ENCODE results near the gene RAB5A.
"Not testable (repeated sequence)": the region's sequence is repeated elsewhere in the genome, so short reads cannot be mapped to it uniquely, and the experiment has no call there.

The RAB5A gene

DNA sequence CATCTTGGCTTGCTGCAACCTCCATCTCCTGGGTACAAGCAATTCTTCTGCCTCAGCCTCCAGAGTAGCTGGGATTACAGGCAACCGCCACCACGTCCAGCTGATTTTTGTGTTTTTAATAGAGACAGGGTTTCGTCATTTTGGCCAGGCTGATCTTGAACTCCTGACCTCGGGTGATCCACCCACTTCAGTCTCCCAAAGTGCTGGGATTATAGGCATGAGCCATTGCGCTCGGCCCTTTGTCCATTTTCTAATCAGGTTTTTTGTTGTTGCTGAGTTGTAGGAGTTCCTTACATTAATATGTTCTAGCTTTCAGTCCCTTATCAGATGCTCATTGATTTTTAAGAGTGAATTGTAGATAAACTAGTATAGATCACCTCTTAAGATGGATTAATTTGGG is 20.3 kb downstream of the RAB5A start:
- peaks cover 22 to 39% of the 10 kb centered on the region in 2 donors for H3K36me3 Mint-ChIP-seq
- H3K27me3 Mint-ChIP-seq, result no peaks in the 10 kb centered on the region
- H3K9me3 Mint-ChIP-seq, result peaks cover 0 to 5% of the 10 kb centered on the region in 2 donors
- ATAC-seq (replicated peaks), result no peak
- H3K27ac Mint-ChIP-seq, result no peak overlapping the region
- H3K4me3 Mint-ChIP-seq, result no peak overlapping the region
- DNase-seq, result no peak
- peaks cover 15 to 45% of the 10 kb centered on the region in 2 donors for H3K4me1 Mint-ChIP-seq

DNA sequence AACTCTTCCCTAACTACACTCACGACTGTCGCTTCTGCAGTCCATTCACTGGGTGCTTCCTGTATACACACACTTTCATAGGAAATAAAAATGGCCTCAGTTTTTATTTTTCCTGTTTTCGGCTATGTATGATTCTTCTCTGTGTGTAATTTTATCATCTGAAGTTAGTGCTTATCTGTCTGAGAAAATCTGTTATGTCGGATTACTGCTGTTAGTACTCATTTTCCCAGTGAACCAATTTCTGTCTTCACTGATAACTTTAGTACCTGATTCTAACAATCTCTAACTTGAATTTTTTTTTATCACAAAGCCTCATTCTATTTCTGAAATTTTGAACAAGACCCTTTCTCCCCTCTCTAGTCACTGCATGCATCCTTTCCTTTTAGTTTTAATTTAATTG is 20.9 kb downstream of the RAB5A start:
- Mint-ChIP-seq H3K27me3 (no peaks in the 10 kb centered on the region), H3K4me3 (no peak overlapping the region)

DNA sequence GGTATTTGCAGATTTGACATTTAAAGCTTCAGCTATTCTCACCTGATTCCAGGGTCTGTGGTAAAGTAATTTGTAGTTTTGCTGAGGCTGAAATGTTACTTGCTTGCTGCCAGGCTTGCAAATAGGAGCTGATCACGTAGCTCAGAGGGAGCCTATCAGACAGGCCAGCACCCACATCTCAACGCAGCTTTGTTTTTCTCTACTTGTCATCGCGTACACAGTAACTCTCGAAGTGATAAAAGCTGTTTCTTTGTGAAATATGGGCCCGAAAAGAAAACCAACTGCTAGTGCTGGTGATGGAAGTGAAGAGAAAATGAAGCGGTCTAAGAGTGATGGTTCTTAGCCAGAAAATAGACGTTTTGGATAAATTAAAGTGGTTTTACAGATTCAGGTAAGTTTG is 23.4 kb downstream of the RAB5A start:
- H3K27me3 Mint-ChIP-seq, result no peaks in the 10 kb centered on the region
- H3K4me3 Mint-ChIP-seq, result peak overlapping the region in 1 of 2 donors; percentile 19
- peaks cover 0 to 5% of the 10 kb centered on the region in 2 donors for H3K9me3 Mint-ChIP-seq
- H3K27ac Mint-ChIP-seq, result no peak overlapping the region
- DNase-seq, result no peak
- H3K4me1 Mint-ChIP-seq, result peaks cover 13 to 27% of the 10 kb centered on the region in 2 donors
- ATAC-seq (replicated peaks), result peak in 1 of 2 donors; percentile 41
- peaks cover 26 to 47% of the 10 kb centered on the region in 2 donors for H3K36me3 Mint-ChIP-seq

More for the DNA sequence above, 20.9 kb downstream of the RAB5A start:
- peaks cover 22 to 44% of the 10 kb centered on the region in 2 donors for H3K36me3 Mint-ChIP-seq
- peaks cover 0 to 5% of the 10 kb centered on the region in 2 donors for H3K9me3 Mint-ChIP-seq
- ATAC-seq (replicated peaks) (no peak), DNase-seq (no peak)
- H3K27ac Mint-ChIP-seq, result no peak overlapping the region
- H3K4me1 Mint-ChIP-seq, result peaks cover 15 to 43% of the 10 kb centered on the region in 2 donors

DNA sequence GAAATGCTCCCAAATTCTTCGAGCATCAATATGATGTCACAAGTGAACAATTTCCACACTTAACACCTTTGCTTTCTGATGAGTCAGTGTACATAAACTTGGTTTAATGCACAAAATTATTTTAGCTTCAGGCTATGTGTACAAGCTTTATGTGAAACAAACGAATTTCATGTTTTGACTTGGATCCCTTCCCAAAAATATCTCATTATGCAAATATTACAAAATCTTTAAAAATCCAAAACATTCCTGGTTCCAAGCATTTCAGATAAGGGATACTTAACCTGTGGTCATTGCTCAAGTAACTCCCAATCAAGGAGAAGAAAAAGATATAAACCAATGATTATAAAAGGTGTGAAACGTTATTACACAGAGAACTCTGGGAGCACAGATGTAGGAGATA is 25.2 kb downstream of the RAB5A start:
- Mint-ChIP-seq H3K4me1 (peaks cover 6 to 16% of the 10 kb centered on the region in 2 donors), H3K36me3 (peaks cover 16 to 35% of the 10 kb centered on the region in 2 donors), H3K4me3 (no peak overlapping the region), H3K27ac (no peak overlapping the region), H3K27me3 (no peaks in the 10 kb centered on the region), H3K9me3 (no peaks in the 10 kb centered on the region)
- ATAC-seq (replicated peaks) (no peak), DNase-seq (no peak)

DNA sequence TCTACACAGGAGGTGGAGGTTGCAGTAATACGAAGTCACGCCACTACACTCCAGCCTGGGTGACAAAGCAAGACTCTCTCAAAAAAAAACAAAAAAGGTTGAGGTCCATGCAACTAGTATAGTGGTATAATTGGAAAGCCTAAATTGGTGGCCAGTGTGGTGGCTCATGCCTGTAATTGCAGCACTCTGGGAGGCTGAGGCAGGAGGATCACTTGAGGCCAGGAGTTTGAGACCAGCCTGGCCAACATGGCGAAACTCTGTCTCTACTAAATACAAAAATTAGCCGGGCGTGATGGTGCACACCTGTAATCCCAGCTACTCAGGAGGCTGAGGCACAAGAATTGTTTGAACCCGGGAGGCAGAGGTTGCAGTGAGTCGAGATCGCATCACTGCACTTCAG is 42.0 kb downstream of the RAB5A start:
- not testable (repeated sequence) for H3K4me3 Mint-ChIP-seq; H3K9me3 Mint-ChIP-seq; H3K27me3 Mint-ChIP-seq; H3K4me1 Mint-ChIP-seq; ATAC-seq (replicated peaks); DNase-seq; H3K27ac Mint-ChIP-seq
- H3K36me3 Mint-ChIP-seq, result peaks cover 25 to 46% of the 10 kb centered on the region in 2 donors

DNA sequence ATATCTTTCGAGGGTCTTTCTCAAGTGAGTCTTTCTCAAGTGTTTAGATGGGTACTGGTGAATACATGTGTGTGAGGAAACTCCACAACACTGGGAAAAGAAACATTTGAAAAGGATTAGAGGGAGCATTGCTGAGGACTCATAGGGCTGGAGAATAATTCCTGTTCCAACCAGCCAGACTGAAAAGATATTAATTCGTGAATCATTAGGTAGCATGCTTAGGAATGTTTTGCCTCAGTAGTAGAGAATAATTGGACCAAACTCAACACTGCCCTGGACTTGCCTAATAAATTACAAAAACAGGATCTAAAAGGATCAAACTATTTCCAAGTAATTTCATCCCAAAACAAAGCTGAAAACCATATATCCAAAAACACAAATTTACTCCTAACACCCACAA is 47.9 kb downstream of the RAB5A start:
- H3K4me3 Mint-ChIP-seq, result no peak overlapping the region
- H3K27ac Mint-ChIP-seq, result no peak overlapping the region
- no peaks in the 10 kb centered on the region for H3K4me1 Mint-ChIP-seq
- DNase-seq (no peak), ATAC-seq (replicated peaks) (no peak)
- no peaks in the 10 kb centered on the region for H3K27me3 Mint-ChIP-seq
- peaks cover 8 to 17% of the 10 kb centered on the region in 2 donors for H3K36me3 Mint-ChIP-seq
- peaks cover 3 to 5% of the 10 kb centered on the region in 2 donors for H3K9me3 Mint-ChIP-seq

DNA sequence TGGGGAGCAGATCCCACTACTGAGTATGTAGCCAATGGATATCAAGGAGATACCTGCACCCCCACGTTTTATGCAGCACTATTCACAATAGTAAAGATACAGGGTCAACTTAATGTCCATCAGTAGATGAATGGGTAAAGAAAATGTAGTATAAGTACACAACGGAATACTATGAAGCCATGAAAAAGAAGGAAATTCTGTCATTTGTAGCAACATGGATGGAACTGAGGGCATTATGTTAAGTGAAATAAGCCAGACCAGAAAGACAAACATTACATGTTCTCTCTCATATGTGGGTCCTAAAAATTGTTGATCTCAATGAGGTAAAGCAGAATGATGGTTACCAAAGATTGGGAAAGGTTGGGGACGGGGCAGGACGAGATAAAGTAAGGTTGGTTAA is 50.6 kb downstream of the RAB5A start:
- DNase-seq (no peak), ATAC-seq (replicated peaks) (no peak)
- no peak overlapping the region for H3K27ac Mint-ChIP-seq
- H3K9me3 Mint-ChIP-seq, result peaks cover 3 to 5% of the 10 kb centered on the region in 2 donors
- H3K27me3 Mint-ChIP-seq, result no peaks in the 10 kb centered on the region
- H3K4me3 Mint-ChIP-seq, result no peak overlapping the region
- peaks cover 4 to 8% of the 10 kb centered on the region in 2 donors for H3K36me3 Mint-ChIP-seq
- H3K4me1 Mint-ChIP-seq, result no peaks in the 10 kb centered on the region

DNA sequence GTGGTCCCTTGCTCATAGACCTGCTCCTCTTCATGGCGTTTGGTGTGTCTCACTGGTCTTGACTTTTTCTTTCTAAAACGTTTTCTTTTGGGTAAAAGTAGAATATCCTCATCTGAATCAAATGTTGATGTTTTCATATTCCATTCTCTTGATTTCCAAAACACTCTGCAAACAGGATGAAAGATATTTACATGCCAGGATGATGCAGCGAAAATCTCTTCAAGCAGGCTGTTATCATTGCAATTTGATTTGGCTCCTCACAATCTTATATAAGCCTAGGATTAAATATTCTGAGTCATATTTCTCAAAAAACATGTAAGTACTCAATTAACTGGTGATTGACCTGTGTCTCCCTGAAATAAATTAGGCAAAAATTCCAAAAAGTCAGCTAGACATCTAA is 55.0 kb downstream of the RAB5A start:
- peaks cover 0 to 3% of the 10 kb centered on the region in 2 donors for H3K36me3 Mint-ChIP-seq
- H3K9me3 Mint-ChIP-seq, result peaks cover 2 to 5% of the 10 kb centered on the region in 2 donors
- ATAC-seq (replicated peaks), result no peak
- H3K4me1 Mint-ChIP-seq, result no peaks in the 10 kb centered on the region
- no peak overlapping the region for H3K4me3 Mint-ChIP-seq
- no peak overlapping the region for H3K27ac Mint-ChIP-seq
- no peaks in the 10 kb centered on the region for H3K27me3 Mint-ChIP-seq
- no peak for DNase-seq

DNA sequence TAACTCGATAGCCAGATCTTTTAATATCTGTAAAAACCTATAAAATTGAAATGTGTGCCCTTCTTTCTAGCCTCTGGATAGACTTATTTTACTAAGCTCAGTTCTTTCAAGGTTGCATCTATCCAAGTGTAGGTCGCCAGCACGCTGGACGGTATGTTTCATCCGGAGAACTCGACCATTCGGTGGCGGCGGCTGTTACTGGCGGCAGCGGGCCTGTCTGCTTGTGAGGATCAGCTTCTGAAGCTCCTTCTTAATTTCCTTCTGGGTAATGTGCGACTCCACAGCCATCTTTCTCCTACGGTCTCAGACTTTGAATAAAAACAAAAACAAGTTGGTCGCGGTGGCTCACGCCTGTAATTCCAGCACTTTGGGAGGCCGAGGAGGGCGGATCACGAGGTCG is 61.1 kb downstream of the RAB5A start:
- ATAC-seq (replicated peaks), result no peak
- H3K9me3 Mint-ChIP-seq, result no peaks in the 10 kb centered on the region
- H3K4me1 Mint-ChIP-seq, result no peaks in the 10 kb centered on the region
- peaks cover 4 to 8% of the 10 kb centered on the region in 2 donors for H3K36me3 Mint-ChIP-seq
- DNase-seq, result no peak
- H3K4me3 Mint-ChIP-seq, result no peak overlapping the region
- no peaks in the 10 kb centered on the region for H3K27me3 Mint-ChIP-seq
- H3K27ac Mint-ChIP-seq, result no peak overlapping the region

DNA sequence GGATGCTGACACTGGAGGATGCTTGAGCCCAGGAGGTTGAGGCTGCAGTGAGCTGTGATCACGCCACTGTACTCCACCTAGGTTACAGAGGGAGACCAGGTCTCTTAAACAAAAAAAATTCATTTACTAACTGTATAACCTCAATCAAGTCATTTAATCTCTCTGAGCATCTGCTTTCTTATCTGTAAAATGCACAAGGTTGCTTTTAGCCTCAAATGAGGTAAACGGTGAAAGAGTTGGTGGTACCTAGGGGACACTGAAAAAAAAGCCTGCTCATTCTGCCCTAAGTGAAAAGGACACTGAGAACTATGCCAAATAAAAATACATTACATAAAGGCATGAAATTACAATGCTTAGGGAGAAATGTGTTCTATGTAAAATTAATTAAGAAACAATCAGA is 61.7 kb downstream of the RAB5A start:
- DNase-seq, result no peak

DNA sequence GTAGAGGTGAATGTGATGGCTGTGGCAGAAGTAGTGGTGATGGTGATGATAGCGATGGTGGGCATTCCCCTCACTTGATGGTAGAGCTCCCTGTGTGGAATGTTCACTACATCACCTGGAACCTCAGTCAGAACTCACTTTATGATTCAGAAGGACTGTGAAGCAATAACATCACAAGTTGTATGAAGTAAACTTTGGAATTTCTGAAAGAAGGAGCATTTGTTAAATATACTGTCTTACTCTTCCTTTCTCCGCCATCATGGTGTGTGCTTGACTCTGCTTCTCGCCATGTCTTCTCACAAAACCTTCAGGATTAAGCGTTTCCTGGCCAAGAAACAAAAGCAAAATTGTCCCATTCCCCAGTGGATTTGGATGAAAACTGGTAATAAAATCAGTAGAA is 65.3 kb downstream of the RAB5A start, which contains the start of gene PP2D1:
Gene PP2D1 (minus strand): TSS at position 101 of the 400 bp plus-strand sequence. CDS start 192 bp downstream, outside the sequence.
- DNase-seq, result no peak
- ATAC-seq (replicated peaks), result no peak
- peaks cover 4 to 5% of the 10 kb centered on the region in 2 donors for H3K36me3 Mint-ChIP-seq
- H3K4me3 Mint-ChIP-seq, result no peak within 1 kb of the TSS
- no peaks in the 10 kb centered on the region for H3K9me3 Mint-ChIP-seq
- H3K27me3 Mint-ChIP-seq, result no peaks in the 10 kb centered on the region
- H3K27ac Mint-ChIP-seq, result no peak within 1 kb of the TSS
- H3K4me1 Mint-ChIP-seq, result no peaks in the 10 kb centered on the region

More for the DNA sequence above, 61.7 kb downstream of the RAB5A start:
- Mint-ChIP-seq H3K4me1 (no peaks in the 10 kb centered on the region), H3K9me3 (no peaks in the 10 kb centered on the region), H3K36me3 (peaks cover 4 to 8% of the 10 kb centered on the region in 2 donors), H3K4me3 (no peak overlapping the region), H3K27me3 (no peaks in the 10 kb centered on the region), H3K27ac (no peak overlapping the region)
- ATAC-seq (replicated peaks), result no peak

DNA sequence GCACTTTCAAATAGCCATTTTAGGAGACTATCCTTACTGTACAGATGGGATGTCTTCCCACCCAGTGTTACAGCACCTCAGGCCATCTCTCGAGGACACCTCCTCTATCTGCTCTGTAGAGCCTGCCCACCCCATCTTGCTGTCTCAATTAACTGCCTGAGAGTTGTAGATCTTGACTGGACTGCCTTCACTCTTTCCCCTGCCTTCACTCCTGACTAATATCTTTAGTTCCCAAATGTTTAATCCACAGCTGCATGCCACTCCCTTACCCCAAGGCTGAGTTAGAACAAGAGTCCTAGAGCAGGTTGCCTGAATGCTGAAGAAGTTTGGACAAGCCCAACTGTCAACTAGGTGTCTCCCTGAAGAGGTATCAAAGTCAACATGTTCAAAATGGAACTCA is 66.5 kb downstream of the RAB5A start:
- ATAC-seq (replicated peaks) (no peak), DNase-seq (no peak)
- no peaks in the 10 kb centered on the region for H3K4me1 Mint-ChIP-seq
- no peak overlapping the region for H3K4me3 Mint-ChIP-seq
- H3K9me3 Mint-ChIP-seq, result no peaks in the 10 kb centered on the region
- no peak overlapping the region for H3K27ac Mint-ChIP-seq
- no peaks in the 10 kb centered on the region for H3K36me3 Mint-ChIP-seq
- no peaks in the 10 kb centered on the region for H3K27me3 Mint-ChIP-seq

DNA sequence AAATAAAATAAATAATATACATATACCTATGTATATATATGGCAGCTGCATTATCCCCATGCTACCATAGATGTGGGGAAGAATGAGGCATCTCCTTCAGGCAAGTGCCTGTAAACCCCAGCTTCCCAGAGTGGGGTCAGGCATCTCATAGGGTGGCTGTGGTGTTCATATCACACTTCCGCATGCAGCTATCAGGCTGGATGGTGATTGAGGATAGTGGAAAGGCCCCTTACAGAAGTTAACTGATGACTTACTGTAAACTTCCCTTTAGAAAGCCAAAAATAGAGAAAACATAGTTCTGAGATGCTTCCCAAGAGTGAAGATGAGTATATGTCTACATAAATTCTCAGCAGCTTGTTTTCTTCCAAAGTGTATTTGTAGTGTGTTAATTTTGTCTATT is 68.6 kb downstream of the RAB5A start:
- ATAC-seq (replicated peaks), result no peak
- Mint-ChIP-seq H3K36me3 (no peaks in the 10 kb centered on the region), H3K27me3 (no peaks in the 10 kb centered on the region), H3K4me3 (no peak overlapping the region), H3K27ac (no peak overlapping the region), H3K4me1 (no peaks in the 10 kb centered on the region), H3K9me3 (no peaks in the 10 kb centered on the region)
- no peak for DNase-seq

DNA sequence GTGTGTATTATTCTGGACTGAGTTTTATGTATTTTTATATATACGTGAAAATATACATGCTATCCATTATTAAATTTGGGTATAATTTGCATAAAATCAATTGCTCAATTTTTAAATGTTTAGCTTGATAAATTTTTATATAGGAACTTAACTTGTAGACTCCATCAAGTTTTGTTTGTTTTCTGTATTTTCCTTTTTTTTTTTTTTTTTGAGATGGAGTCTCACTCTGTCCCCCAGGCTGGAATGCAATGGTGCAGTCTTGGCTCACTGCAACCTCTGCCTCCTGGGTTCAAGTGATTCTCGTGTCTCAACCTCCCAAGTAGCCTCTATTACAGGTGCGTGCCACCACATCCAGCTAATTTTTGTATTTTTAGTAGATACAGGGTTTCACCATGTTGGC is 69.2 kb downstream of the RAB5A start:
- H3K4me3 Mint-ChIP-seq; ATAC-seq (replicated peaks); H3K27me3 Mint-ChIP-seq; H3K9me3 Mint-ChIP-seq; H3K4me1 Mint-ChIP-seq; DNase-seq; H3K36me3 Mint-ChIP-seq; H3K27ac Mint-ChIP-seq: not testable (repeated sequence)

DNA sequence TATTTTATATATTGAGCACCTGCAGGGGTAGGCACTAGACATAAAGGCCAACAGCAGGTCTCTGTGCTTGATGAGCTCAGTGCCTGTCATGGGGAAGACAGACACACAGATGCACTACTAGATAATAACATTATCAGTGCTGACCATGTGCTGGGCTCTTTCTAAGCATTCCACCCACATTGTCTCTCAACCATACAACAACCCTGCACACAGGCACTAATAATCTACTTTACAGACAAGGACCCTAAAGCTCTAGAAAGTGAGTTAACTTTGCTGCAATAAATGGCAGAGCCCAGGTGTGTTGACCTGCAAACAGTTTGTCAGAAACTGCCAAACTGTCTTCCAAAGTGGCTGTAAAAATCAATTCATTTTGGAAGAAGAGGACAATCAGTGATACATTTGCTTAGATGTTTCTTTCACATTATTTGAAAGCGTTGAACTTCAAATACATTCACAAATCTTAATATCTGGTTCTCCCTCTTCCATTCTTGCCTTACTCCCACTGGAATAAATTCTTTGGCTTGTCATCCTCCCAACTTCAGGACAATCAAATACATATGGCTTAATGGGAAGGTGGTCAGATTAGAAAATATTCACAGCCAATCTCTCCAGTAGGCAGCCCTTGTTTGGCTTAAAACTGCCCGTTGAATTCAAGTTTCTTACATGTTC is 76.2 kb downstream of the RAB5A start:
- ATAC-seq (replicated peaks), result no peak
- no peaks in the 10 kb centered on the region for H3K36me3 Mint-ChIP-seq
- no peak for DNase-seq
- no peaks in the 10 kb centered on the region for H3K27me3 Mint-ChIP-seq
- peaks cover 5 to 12% of the 10 kb centered on the region in 2 donors for H3K4me1 Mint-ChIP-seq
- H3K4me3 Mint-ChIP-seq, result no peak overlapping the region
- no peaks in the 10 kb centered on the region for H3K9me3 Mint-ChIP-seq
- H3K27ac Mint-ChIP-seq, result peak overlapping the region; percentile 51
